ENCODE data around the gene IL2RA.

IL2RA gene

GRCh38 chr10:5973069-5973468 lies 89.1 kb downstream of the IL2RA start:
- H3K9me3 ChIP-seq (ENCODE audit: control insufficient read depth in 1 of 2, low read length in 2 of 2): no peaks in the 10 kb centered on the region
- H3K4me1 ChIP-seq (ENCODE audit: control insufficient read depth in 1 of 2, insufficient read depth in 2 of 2, low read length in 2 of 2): peaks cover 33 to 40% of the 10 kb centered on the region in 2 donors
- no peak overlapping the region for H3K4me3 ChIP-seq (ENCODE audit: low read depth in 1 of 2, low read length in 2 of 2)
- H3K27me3 ChIP-seq (ENCODE audit: control insufficient read depth in 1 of 2, insufficient read depth in 2 of 2, low read length in 2 of 2): no peaks in the 10 kb centered on the region
- H3K9ac ChIP-seq (ENCODE audit: low read depth in 1 of 2, low read length in 2 of 2): no peak overlapping the region
- H3K27ac ChIP-seq (ENCODE audit: low read depth, low read length): no peak overlapping the region
- peaks cover 0 to 6% of the 10 kb centered on the region in 2 donors for H3K36me3 ChIP-seq (ENCODE audit: control insufficient read depth in 1 of 2, insufficient read depth in 2 of 2, low read length in 2 of 2)

GRCh38 chr10:5971886-5972285 lies 90.3 kb downstream of the IL2RA start:
- Histone ChIP-seq H3K27ac (ENCODE audit: low read depth, low read length) (peak overlapping the region; percentile 48), H3K36me3 (ENCODE audit: control insufficient read depth in 1 of 2, insufficient read depth in 2 of 2, low read length in 2 of 2) (peaks cover 0 to 8% of the 10 kb centered on the region in 2 donors), H3K9me3 (ENCODE audit: control insufficient read depth in 1 of 2, low read length in 2 of 2) (no peaks in the 10 kb centered on the region), H3K27me3 (ENCODE audit: control insufficient read depth in 1 of 2, insufficient read depth in 2 of 2, low read length in 2 of 2) (no peaks in the 10 kb centered on the region), H3K4me1 (ENCODE audit: control insufficient read depth in 1 of 2, insufficient read depth in 2 of 2, low read length in 2 of 2) (peaks cover 33 to 40% of the 10 kb centered on the region in 2 donors), H3K4me3 (ENCODE audit: low read depth in 1 of 2, low read length in 2 of 2) (peak overlapping the region; percentile 25 to 36), H3K9ac (ENCODE audit: low read depth in 1 of 2, low read length in 2 of 2) (peak overlapping the region in 1 of 2 donors; percentile 40)

- Histone ChIP-seq H3K9ac (ENCODE audit: low read depth in 1 of 2, low read length in 2 of 2) (peak overlapping the region in 1 of 2 donors; percentile 40), H3K36me3 (ENCODE audit: control insufficient read depth in 1 of 2, insufficient read depth in 2 of 2, low read length in 2 of 2) (peaks cover 0 to 8% of the 10 kb centered on the region in 2 donors)
These were observed 90.8 kb downstream of the IL2RA start for GRCh38 chr10:5971315-5971832.

GRCh38 chr10:5970527-5970926 lies 91.6 kb downstream of the IL2RA start:
- no peak overlapping the region for H3K27ac ChIP-seq (ENCODE audit: low read depth, low read length)
- peaks cover 5 to 13% of the 10 kb centered on the region in 2 donors for H3K36me3 ChIP-seq (ENCODE audit: control insufficient read depth in 1 of 2, insufficient read depth in 2 of 2, low read length in 2 of 2)
- no peak overlapping the region for H3K4me3 ChIP-seq (ENCODE audit: low read depth in 1 of 2, low read length in 2 of 2)
- H3K27me3 ChIP-seq (ENCODE audit: control insufficient read depth in 1 of 2, insufficient read depth in 2 of 2, low read length in 2 of 2): no peaks in the 10 kb centered on the region
- no peaks in the 10 kb centered on the region for H3K9me3 ChIP-seq (ENCODE audit: control insufficient read depth in 1 of 2, low read length in 2 of 2)
- H3K4me1 ChIP-seq (ENCODE audit: control insufficient read depth in 1 of 2, insufficient read depth in 2 of 2, low read length in 2 of 2): peaks cover 33% of the 10 kb centered on the region in 2 donors
- no peak overlapping the region for H3K9ac ChIP-seq (ENCODE audit: low read depth in 1 of 2, low read length in 2 of 2)

More at GRCh38 chr10:5971315-5971832, 90.8 kb downstream of the IL2RA start:
- no peaks in the 10 kb centered on the region for H3K9me3 ChIP-seq (ENCODE audit: control insufficient read depth in 1 of 2, low read length in 2 of 2)
- peak overlapping the region; percentile 25 to 36 for H3K4me3 ChIP-seq (ENCODE audit: low read depth in 1 of 2, low read length in 2 of 2)
- no peaks in the 10 kb centered on the region for H3K27me3 ChIP-seq (ENCODE audit: control insufficient read depth in 1 of 2, insufficient read depth in 2 of 2, low read length in 2 of 2)
- H3K27ac ChIP-seq (ENCODE audit: low read depth, low read length): peak overlapping the region; percentile 48
- peaks cover 33 to 39% of the 10 kb centered on the region in 2 donors for H3K4me1 ChIP-seq (ENCODE audit: control insufficient read depth in 1 of 2, insufficient read depth in 2 of 2, low read length in 2 of 2)

GRCh38 chr10:5970066-5970465 lies 92.1 kb downstream of the IL2RA start:
- H3K4me1 ChIP-seq (ENCODE audit: control insufficient read depth in 1 of 2, insufficient read depth in 2 of 2, low read length in 2 of 2): peaks cover 33% of the 10 kb centered on the region in 2 donors
- H3K36me3 ChIP-seq (ENCODE audit: control insufficient read depth in 1 of 2, insufficient read depth in 2 of 2, low read length in 2 of 2): peaks cover 5 to 14% of the 10 kb centered on the region in 2 donors
- H3K9me3 ChIP-seq (ENCODE audit: control insufficient read depth in 1 of 2, low read length in 2 of 2): no peaks in the 10 kb centered on the region
- no peak overlapping the region for H3K27ac ChIP-seq (ENCODE audit: low read depth, low read length)
- H3K27me3 ChIP-seq (ENCODE audit: control insufficient read depth in 1 of 2, insufficient read depth in 2 of 2, low read length in 2 of 2): no peaks in the 10 kb centered on the region
- H3K9ac ChIP-seq (ENCODE audit: low read depth in 1 of 2, low read length in 2 of 2): no peak overlapping the region
- H3K4me3 ChIP-seq (ENCODE audit: low read depth in 1 of 2, low read length in 2 of 2): no peak overlapping the region

GRCh38 chr10:5968681-5969453 lies 93.3 kb downstream of the IL2RA start:
- Histone ChIP-seq H3K9me3 (ENCODE audit: control insufficient read depth in 1 of 2, low read length in 2 of 2) (no peaks in the 10 kb centered on the region), H3K36me3 (ENCODE audit: control insufficient read depth in 1 of 2, insufficient read depth in 2 of 2, low read length in 2 of 2) (peaks cover 5 to 22% of the 10 kb centered on the region in 2 donors), H3K27ac (ENCODE audit: low read depth, low read length) (no peak overlapping the region), H3K27me3 (ENCODE audit: control insufficient read depth in 1 of 2, insufficient read depth in 2 of 2, low read length in 2 of 2) (no peaks in the 10 kb centered on the region), H3K9ac (ENCODE audit: low read depth in 1 of 2, low read length in 2 of 2) (no peak overlapping the region), H3K4me1 (ENCODE audit: control insufficient read depth in 1 of 2, insufficient read depth in 2 of 2, low read length in 2 of 2) (peaks cover 32 to 35% of the 10 kb centered on the region in 2 donors), H3K4me3 (ENCODE audit: low read depth in 1 of 2, low read length in 2 of 2) (no peak overlapping the region)

- no peak overlapping the region for H3K9ac ChIP-seq (ENCODE audit: low read depth in 1 of 2, low read length in 2 of 2)
- H3K36me3 ChIP-seq (ENCODE audit: control insufficient read depth in 1 of 2, insufficient read depth in 2 of 2, low read length in 2 of 2): peaks cover 8 to 25% of the 10 kb centered on the region in 2 donors
- H3K9me3 ChIP-seq (ENCODE audit: control insufficient read depth in 1 of 2, low read length in 2 of 2): no peaks in the 10 kb centered on the region
- no peak overlapping the region for H3K4me3 ChIP-seq (ENCODE audit: low read depth in 1 of 2, low read length in 2 of 2)
- no peaks in the 10 kb centered on the region for H3K27me3 ChIP-seq (ENCODE audit: control insufficient read depth in 1 of 2, insufficient read depth in 2 of 2, low read length in 2 of 2)
- H3K4me1 ChIP-seq (ENCODE audit: control insufficient read depth in 1 of 2, insufficient read depth in 2 of 2, low read length in 2 of 2): peaks cover 32 to 35% of the 10 kb centered on the region in 2 donors
- H3K27ac ChIP-seq (ENCODE audit: low read depth, low read length): no peak overlapping the region
These were observed 94.0 kb downstream of the IL2RA start for GRCh38 chr10:5968037-5968680.

GRCh38 chr10:5965266-5965665 lies 96.9 kb downstream of the IL2RA start:
- Histone ChIP-seq H3K36me3 (ENCODE audit: control insufficient read depth in 1 of 2, insufficient read depth in 2 of 2, low read length in 2 of 2) (peaks cover 15 to 45% of the 10 kb centered on the region in 2 donors), H3K4me3 (ENCODE audit: low read depth in 1 of 2, low read length in 2 of 2) (no peak overlapping the region), H3K27ac (ENCODE audit: low read depth, low read length) (no peak overlapping the region), H3K27me3 (ENCODE audit: control insufficient read depth in 1 of 2, insufficient read depth in 2 of 2, low read length in 2 of 2) (no peaks in the 10 kb centered on the region), H3K4me1 (ENCODE audit: control insufficient read depth in 1 of 2, insufficient read depth in 2 of 2, low read length in 2 of 2) (peaks cover 14 to 16% of the 10 kb centered on the region in 2 donors), H3K9ac (ENCODE audit: low read depth in 1 of 2, low read length in 2 of 2) (no peak overlapping the region), H3K9me3 (ENCODE audit: control insufficient read depth in 1 of 2, low read length in 2 of 2) (no peaks in the 10 kb centered on the region)

GRCh38 chr10:5964736-5965135 lies 97.4 kb downstream of the IL2RA start:
- H3K27me3 ChIP-seq (ENCODE audit: control insufficient read depth in 1 of 2, insufficient read depth in 2 of 2, low read length in 2 of 2): no peaks in the 10 kb centered on the region
- H3K27ac ChIP-seq (ENCODE audit: low read depth, low read length): no peak overlapping the region
- peaks cover 19 to 51% of the 10 kb centered on the region in 2 donors for H3K36me3 ChIP-seq (ENCODE audit: control insufficient read depth in 1 of 2, insufficient read depth in 2 of 2, low read length in 2 of 2)
- no peak overlapping the region for H3K9ac ChIP-seq (ENCODE audit: low read depth in 1 of 2, low read length in 2 of 2)
- H3K4me1 ChIP-seq (ENCODE audit: control insufficient read depth in 1 of 2, insufficient read depth in 2 of 2, low read length in 2 of 2): peaks cover 11% of the 10 kb centered on the region in 2 donors
- H3K4me3 ChIP-seq (ENCODE audit: low read depth in 1 of 2, low read length in 2 of 2): no peak overlapping the region
- no peaks in the 10 kb centered on the region for H3K9me3 ChIP-seq (ENCODE audit: control insufficient read depth in 1 of 2, low read length in 2 of 2)

GRCh38 chr10:5963591-5963990 lies 98.6 kb downstream of the IL2RA start:
- H3K9me3 ChIP-seq (ENCODE audit: control insufficient read depth in 1 of 2, low read length in 2 of 2): no peaks in the 10 kb centered on the region
- H3K9ac ChIP-seq (ENCODE audit: low read depth in 1 of 2, low read length in 2 of 2): no peak overlapping the region
- H3K27ac ChIP-seq (ENCODE audit: low read depth, low read length): no peak overlapping the region
- H3K4me1 ChIP-seq (ENCODE audit: control insufficient read depth in 1 of 2, insufficient read depth in 2 of 2, low read length in 2 of 2): peaks cover 7 to 11% of the 10 kb centered on the region in 2 donors
- no peaks in the 10 kb centered on the region for H3K27me3 ChIP-seq (ENCODE audit: control insufficient read depth in 1 of 2, insufficient read depth in 2 of 2, low read length in 2 of 2)
- peaks cover 26 to 56% of the 10 kb centered on the region in 2 donors for H3K36me3 ChIP-seq (ENCODE audit: control insufficient read depth in 1 of 2, insufficient read depth in 2 of 2, low read length in 2 of 2)
- H3K4me3 ChIP-seq (ENCODE audit: low read depth in 1 of 2, low read length in 2 of 2): no peak overlapping the region
